NT2/D1 (cell line): Measurements from ENCODE around the gene CFAP54.

Source experiments
- DNase-seq: peaks from one replicate; pipeline ENCODE4 v3.0.0-alpha.2; 2011; ENCODE audit warnings: low read depth, low spot score
- H3K27me3 ChIP-seq: 2 replicates; pipeline ENCODE4 v1.6.0; 2011; ENCODE audit warnings: mild to moderate bottlenecking; ENCODE audit not compliant: insufficient read length, insufficient read depth
- H3K36me3 ChIP-seq: 2 replicates; pipeline ENCODE4 v1.6.1; 2011; ENCODE audit warnings: mild to moderate bottlenecking, low read length, mixed read lengths; ENCODE audit not compliant: insufficient read depth, insufficient read length
- H3K4me1 ChIP-seq: 2 replicates; pipeline ENCODE4 v1.5.1; 2011; ENCODE audit not compliant: insufficient read depth, insufficient read length
- H3K4me3 ChIP-seq: 2 replicates; pipeline ENCODE4 v1.5.1; 2011; ENCODE audit warnings: low read depth; ENCODE audit not compliant: insufficient read length
- H3K9ac ChIP-seq: 2 replicates; pipeline ENCODE4 v1.6.0; 2011; ENCODE audit warnings: low read depth; ENCODE audit not compliant: insufficient read length
- H3K9me3 ChIP-seq: 2 replicates; pipeline ENCODE4 v1.5.1; 2011; ENCODE audit warnings: mild to moderate bottlenecking, low read length; ENCODE audit not compliant: insufficient read depth
- SUZ12 ChIP-seq: IDR thresholded peaks from 2 replicates; pipeline ENCODE4 v1.6.1; 2011; ENCODE audit not compliant: insufficient read length, insufficient read depth; ENCODE audit errors: extremely low read depth
- YY1 ChIP-seq: IDR thresholded peaks from 2 replicates; pipeline ENCODE4 v1.6.1; 2011; ENCODE audit not compliant: insufficient read length, insufficient read depth
- ZNF274 ChIP-seq: IDR thresholded peaks from 2 replicates; pipeline ENCODE4 v1.6.1; 2011; ENCODE audit warnings: mild to moderate bottlenecking, low read depth, low read length

CFAP54 gene

DNA sequence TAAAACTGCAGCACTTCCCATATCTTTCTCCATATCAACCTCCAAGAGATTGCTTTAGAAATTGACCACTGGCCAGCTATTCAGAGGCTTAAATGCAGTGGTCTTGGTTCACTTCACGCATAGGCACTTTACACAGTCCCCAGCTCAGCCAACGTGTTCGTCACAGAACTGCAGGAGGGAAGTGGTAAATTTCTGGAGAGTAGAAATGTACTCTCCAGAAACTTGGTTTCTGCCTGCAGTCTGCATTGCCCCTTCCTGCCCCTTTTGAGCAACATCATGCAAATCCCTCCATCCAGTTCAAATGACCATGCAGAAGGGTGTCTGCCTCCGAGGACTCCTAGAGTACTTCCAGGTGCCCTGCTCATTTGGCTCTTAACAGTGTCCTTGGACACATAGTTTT, 375.0 kb downstream of the CFAP54 start:
- no peak for DNase-seq
- Histone ChIP-seq H3K9ac (no peak overlapping the region), H3K4me1 (no peaks in the 10 kb centered on the region), H3K36me3 (no peaks in the 10 kb centered on the region), H3K27me3 (no peaks in the 10 kb centered on the region), H3K4me3 (no peak overlapping the region), H3K9me3 (no peaks in the 10 kb centered on the region)
- TF ChIP-seq YY1 (no peak), ZNF274 (no peak), SUZ12 (no peak)

DNA sequence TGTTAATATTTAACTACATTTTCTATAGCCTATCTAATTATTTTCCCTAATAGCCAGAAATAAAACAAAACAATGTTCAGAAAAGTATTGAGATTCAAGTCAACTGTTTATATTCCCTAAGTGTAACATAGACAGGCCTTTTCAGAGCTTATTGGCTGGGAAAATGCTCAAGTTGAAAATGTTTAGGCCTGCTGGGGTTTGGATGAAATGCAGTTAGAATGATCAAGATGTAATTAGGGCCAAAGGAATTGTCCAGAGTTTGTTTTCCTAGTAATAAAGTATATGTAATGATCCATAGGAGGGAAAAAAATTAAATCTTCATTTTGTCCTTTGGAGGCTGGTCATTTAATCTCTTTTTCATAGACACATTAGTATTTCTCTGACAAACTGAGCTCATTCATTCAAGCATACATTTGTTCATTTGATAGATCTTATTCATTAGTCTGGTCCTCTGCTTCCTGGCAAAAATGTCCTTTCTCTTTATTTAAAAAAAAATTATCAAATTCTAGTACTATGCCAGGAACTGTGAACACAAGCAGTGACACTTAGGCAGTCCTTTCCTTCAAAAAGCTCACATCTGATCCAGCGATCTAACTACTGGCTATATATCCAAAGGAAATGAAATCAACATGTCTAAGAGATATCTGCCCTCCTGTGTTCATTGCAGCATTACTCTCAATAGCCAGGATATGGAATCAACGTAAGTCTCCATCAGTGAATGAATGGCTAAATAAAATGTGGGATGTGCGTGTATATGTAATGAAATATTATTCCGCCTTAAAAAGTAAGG, 377.6 kb downstream of the CFAP54 start:
- DNase-seq: no peak
- H3K9ac ChIP-seq: no peak overlapping the region
- no peaks in the 10 kb centered on the region for H3K27me3 ChIP-seq
- TF ChIP-seq ZNF274 (no peak), YY1 (no peak)
- H3K9me3 ChIP-seq: no peaks in the 10 kb centered on the region
- no peak overlapping the region for H3K4me3 ChIP-seq
- H3K4me1 ChIP-seq: no peaks in the 10 kb centered on the region
- no peaks in the 10 kb centered on the region for H3K36me3 ChIP-seq

DNA sequence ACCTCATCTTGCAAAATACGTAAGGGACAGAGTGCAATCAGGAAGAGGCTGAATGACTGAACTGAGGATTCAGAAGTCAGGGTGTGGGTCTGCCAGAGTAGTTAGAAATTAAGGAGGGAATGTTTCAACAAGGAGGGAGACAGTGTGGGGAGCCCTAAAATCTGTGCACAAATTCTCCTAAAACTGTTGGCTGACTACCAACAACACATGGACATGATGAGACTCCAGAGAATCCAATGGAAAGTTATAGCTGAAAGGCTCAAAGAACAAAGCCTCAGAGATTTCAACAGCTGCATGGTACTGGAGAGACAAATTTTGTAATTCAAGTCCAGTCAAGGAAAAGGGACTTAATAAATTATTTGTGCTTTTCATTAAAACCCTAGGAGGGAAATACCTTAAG, 381.6 kb downstream of the CFAP54 start:
- no peaks in the 10 kb centered on the region for H3K36me3 ChIP-seq
- no peaks in the 10 kb centered on the region for H3K4me1 ChIP-seq
- H3K9ac ChIP-seq: no peak overlapping the region
- H3K27me3 ChIP-seq: no peaks in the 10 kb centered on the region
- TF ChIP-seq SUZ12 (no peak), ZNF274 (no peak), YY1 (no peak)
- no peak overlapping the region for H3K4me3 ChIP-seq
- no peak for DNase-seq
- H3K9me3 ChIP-seq: no peaks in the 10 kb centered on the region

DNA sequence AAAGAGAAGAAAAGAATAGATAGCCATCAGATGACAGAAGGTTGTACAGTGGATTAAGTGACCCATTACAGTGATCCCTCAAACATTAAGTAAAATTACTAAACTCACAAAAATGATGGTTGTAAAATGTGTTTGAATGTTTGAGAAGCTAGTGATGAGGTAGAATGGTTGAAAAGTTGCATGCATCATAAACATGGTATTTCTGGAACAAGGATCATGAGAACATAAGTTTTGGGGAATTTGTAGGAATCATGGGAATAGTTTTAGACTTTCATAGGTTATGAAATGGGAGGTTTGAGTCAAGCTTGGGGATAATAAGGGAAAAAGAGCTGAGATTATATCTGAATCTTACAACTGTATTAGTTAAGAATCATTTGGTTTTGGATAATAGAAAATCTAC, 383.6 kb downstream of the CFAP54 start:
- no peak for DNase-seq
- Histone ChIP-seq H3K9ac (no peak overlapping the region), H3K9me3 (no peaks in the 10 kb centered on the region), H3K4me1 (no peaks in the 10 kb centered on the region), H3K4me3 (no peak overlapping the region), H3K36me3 (no peaks in the 10 kb centered on the region), H3K27me3 (no peaks in the 10 kb centered on the region)
- no peak for TF ChIP-seq ZNF274
- no peak for TF ChIP-seq YY1
- no peak for TF ChIP-seq SUZ12

DNA sequence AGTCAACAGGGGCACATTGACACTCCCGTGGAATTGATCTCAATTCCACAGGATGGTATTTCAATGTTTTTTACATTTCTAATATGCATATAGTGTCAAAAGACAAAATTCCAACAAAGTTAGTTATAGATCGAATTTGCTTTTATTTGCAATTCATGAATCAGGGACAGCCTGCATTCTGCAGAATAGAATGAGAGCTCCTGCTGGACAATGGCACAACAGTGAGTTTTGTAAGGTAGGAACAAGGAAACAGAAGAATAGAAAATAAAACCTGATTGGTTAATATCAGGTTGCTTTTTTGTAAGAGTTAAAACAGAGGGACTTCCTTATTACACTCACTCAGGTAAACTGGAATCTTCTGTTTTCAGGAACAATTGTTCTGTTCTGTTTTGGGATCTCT, 384.8 kb downstream of the CFAP54 start:
- H3K4me3 ChIP-seq: no peak overlapping the region
- no peaks in the 10 kb centered on the region for H3K36me3 ChIP-seq
- no peaks in the 10 kb centered on the region for H3K4me1 ChIP-seq
- no peak overlapping the region for H3K9ac ChIP-seq
- no peaks in the 10 kb centered on the region for H3K9me3 ChIP-seq
- TF ChIP-seq ZNF274: no peak
- no peak for TF ChIP-seq SUZ12
- TF ChIP-seq YY1: no peak
- H3K27me3 ChIP-seq: no peaks in the 10 kb centered on the region
- DNase-seq: no peak

DNA sequence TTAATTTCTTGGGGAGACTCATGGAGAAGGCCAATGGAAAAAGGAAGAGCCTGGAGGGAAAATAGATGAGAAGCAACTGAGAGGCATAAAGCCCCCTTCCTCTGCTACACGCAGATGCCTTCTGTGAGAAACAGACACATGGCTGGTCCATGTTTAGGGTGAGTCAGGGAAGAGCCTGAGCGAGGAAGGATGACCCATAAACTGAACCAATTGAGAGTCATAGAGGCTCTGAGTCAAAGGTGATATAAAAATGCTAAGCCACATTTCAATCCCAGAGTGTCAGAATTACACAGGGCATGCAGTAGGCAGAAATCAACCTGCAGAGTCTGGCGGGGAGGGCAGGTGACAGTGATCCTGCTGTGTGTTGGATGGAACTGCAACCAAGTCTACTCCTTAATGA, 387.6 kb downstream of the CFAP54 start:
- TF ChIP-seq SUZ12 (no peak), ZNF274 (no peak), YY1 (no peak)
- Histone ChIP-seq H3K4me1 (no peaks in the 10 kb centered on the region), H3K9ac (no peak overlapping the region), H3K9me3 (no peaks in the 10 kb centered on the region), H3K27me3 (no peaks in the 10 kb centered on the region), H3K36me3 (no peaks in the 10 kb centered on the region), H3K4me3 (no peak overlapping the region)
- no peak for DNase-seq

DNA sequence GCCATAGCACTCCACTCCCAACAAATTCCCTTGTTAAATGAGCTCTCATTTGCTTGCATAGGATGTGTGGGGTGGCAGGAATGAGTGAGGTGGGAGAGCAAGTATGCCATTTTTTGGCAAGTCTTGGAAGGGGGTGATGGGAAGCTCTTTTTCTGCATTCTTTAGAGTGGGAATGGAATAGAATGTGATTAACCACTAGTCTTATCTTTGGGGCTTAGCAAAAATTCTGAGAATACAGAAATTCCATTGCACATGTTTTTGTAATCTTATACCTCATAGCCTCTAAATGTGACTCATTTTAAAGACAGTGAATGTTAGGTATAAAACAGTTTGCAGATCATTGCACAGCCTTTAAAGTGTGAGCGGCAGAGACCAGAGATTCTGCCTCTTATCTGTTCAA, 389.3 kb downstream of the CFAP54 start:
- Histone ChIP-seq H3K27me3 (no peaks in the 10 kb centered on the region), H3K36me3 (no peaks in the 10 kb centered on the region), H3K9me3 (no peaks in the 10 kb centered on the region), H3K9ac (no peak overlapping the region), H3K4me1 (no peaks in the 10 kb centered on the region), H3K4me3 (no peak overlapping the region)
- DNase-seq: no peak
- TF ChIP-seq YY1 (no peak), SUZ12 (no peak), ZNF274 (no peak)
